Vagina (tissue), 2 donors: ENCODE data around the gene WNK3.

Experiments
- POLR2A ChIP-seq, 2 donors: fragments of 450-650 bp; IDR thresholded peaks; one replicate each; pipeline ENCODE4 v1.6.1; 2017; ENCODE audit warnings: antibody characterized with exemption in 2 of 2, mild to moderate bottlenecking in 2 of 2, moderate library complexity in 2 of 2
- POLR2AphosphoS5 ChIP-seq, 2 donors: sonication (generic); formaldehyde crosslinking; IDR thresholded peaks; one replicate each; pipeline ENCODE4 v1.9.0; 2017; ENCODE audit warnings: antibody characterized with exemption in 2 of 2, mild to moderate bottlenecking in 2 of 2, low read depth in 1 of 2; ENCODE audit not compliant: insufficient read depth in 1 of 2
- TF ChIP-seq, protein P1 (sequence below), 3 experiments: fragments of 450-650 bp in 2 of 3; fragments of 200-600 bp in 1 of 3; sonication (generic) in 1 of 3; IDR thresholded peaks; one replicate each; pipeline ENCODE4 v1.5.1; 2017 to 2019; ENCODE audit warnings: antibody characterized with exemption in 3 of 3, mild to moderate bottlenecking in 2 of 3, moderate library complexity in 2 of 3

DNA sequence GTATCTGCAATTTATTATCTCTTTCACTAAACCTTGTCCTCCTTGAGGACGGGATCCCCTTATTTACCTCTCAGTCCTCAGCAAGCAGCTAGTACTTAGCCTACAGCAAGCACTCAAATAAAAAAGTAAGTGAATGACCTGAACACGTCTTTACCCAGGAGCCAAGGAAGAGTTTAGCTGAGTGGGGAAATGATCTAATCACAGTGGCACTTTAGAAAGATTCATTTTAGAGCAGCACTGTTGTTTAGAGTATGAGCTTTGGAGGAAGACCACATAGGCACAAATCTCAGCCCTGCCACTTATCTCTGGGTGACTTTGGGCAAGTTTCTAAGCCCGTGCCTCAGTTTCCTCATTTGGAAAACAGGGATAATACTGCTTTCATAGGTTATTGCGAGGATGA is 177.4 kb downstream of the WNK3 start:
- TF ChIP-seq POLR2AphosphoS5 (IDR thresholded peaks at IDR 0.05; ENCODE audit: insufficient read depth in 1 of 2, low read depth in 1 of 2) (no peak), POLR2A (IDR thresholded peaks at IDR 0.05) (no peak)
- TF ChIP-seq, protein P1, sequence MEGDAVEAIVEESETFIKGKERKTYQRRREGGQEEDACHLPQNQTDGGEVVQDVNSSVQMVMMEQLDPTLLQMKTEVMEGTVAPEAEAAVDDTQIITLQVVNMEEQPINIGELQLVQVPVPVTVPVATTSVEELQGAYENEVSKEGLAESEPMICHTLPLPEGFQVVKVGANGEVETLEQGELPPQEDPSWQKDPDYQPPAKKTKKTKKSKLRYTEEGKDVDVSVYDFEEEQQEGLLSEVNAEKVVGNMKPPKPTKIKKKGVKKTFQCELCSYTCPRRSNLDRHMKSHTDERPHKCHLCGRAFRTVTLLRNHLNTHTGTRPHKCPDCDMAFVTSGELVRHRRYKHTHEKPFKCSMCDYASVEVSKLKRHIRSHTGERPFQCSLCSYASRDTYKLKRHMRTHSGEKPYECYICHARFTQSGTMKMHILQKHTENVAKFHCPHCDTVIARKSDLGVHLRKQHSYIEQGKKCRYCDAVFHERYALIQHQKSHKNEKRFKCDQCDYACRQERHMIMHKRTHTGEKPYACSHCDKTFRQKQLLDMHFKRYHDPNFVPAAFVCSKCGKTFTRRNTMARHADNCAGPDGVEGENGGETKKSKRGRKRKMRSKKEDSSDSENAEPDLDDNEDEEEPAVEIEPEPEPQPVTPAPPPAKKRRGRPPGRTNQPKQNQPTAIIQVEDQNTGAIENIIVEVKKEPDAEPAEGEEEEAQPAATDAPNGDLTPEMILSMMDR (IDR thresholded peaks at IDR 0.05): no peak
